ENCODE results near the gene MRI1.

DNA sequence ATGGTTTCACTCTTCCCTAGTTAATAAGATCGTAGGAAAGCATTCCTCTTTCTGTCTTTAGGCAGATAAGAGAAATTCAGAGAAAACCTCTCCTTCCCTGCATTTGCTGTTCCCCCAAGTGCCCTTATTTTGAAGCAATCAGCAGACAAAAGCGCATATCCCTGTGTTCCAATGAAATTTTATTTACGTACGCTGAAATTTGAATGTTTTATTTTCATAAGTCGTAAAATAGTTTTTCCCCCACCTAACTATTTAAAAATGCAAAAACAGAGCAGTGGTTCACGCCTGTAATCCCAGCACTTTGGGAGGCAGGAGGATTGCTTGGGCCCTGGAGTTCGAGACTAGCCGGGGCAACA is 17.2 kb upstream of the MRI1 start:
- TF ChIP-seq EZH2 (IDR thresholded peaks at IDR 0.05; ENCODE audit: borderline replicate concordance, low read depth, low read length, severe bottlenecking) = no peak
- TF ChIP-seq, protein P1, sequence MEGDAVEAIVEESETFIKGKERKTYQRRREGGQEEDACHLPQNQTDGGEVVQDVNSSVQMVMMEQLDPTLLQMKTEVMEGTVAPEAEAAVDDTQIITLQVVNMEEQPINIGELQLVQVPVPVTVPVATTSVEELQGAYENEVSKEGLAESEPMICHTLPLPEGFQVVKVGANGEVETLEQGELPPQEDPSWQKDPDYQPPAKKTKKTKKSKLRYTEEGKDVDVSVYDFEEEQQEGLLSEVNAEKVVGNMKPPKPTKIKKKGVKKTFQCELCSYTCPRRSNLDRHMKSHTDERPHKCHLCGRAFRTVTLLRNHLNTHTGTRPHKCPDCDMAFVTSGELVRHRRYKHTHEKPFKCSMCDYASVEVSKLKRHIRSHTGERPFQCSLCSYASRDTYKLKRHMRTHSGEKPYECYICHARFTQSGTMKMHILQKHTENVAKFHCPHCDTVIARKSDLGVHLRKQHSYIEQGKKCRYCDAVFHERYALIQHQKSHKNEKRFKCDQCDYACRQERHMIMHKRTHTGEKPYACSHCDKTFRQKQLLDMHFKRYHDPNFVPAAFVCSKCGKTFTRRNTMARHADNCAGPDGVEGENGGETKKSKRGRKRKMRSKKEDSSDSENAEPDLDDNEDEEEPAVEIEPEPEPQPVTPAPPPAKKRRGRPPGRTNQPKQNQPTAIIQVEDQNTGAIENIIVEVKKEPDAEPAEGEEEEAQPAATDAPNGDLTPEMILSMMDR (IDR thresholded peaks at IDR 0.05; ENCODE audit: borderline replicate concordance, extremely low read depth, low read length, poor library complexity, severe bottlenecking) = no peak

Data from DND-41 (cell line).